ENCODE measurements around the gene SCT.

GRCh38 chr11:620935-621814 is 5.8 kb downstream of the SCT start:
- TF ChIP-seq CTCF (IDR thresholded peaks at IDR 0.05): no peak
- TF ChIP-seq POLR2A (IDR thresholded peaks at IDR 0.05): no peak
